DOHH2 (cell line): ENCODE data around the gene TNS1.

Source experiments
- EZH2phosphoT487 ChIP-seq: fragments of 200-600 bp; sonication (generic); IDR thresholded peaks from 2 replicates; pipeline ENCODE4 v1.6.1; 2017; ENCODE audit warnings: borderline replicate concordance, mild to moderate bottlenecking, antibody characterized with exemption, low read length, moderate library complexity, mixed read lengths
- TF ChIP-seq, protein P1 (sequence below): fragments of 200-600 bp; sonication (generic); IDR thresholded peaks from one replicate; pipeline ENCODE4 v1.5.1; 2014; ENCODE audit warnings: antibody characterized with exemption, mild to moderate bottlenecking, low read depth, low read length; ENCODE audit not compliant: poor library complexity, severe bottlenecking

DNA sequence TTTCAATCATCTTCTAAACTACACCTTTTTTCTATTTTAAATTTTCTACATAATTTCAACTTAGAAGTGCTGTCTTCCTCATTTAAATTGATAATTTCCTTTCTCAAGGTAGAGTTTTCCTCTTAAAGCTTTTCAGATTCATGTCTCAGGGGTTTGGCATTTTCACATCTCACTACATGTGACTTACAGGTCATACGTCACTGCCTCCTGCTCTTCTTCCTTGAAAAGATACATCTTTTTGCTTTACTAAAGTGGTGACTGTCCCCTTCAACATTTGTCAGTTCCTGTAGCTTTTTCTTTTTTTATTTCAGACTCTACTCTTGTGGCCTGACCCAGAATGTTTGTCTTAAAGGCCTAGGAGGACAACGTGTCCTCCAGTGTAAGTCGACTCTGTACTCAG, 49.1 kb upstream of the TNS1 start:
- TF ChIP-seq, protein P1, sequence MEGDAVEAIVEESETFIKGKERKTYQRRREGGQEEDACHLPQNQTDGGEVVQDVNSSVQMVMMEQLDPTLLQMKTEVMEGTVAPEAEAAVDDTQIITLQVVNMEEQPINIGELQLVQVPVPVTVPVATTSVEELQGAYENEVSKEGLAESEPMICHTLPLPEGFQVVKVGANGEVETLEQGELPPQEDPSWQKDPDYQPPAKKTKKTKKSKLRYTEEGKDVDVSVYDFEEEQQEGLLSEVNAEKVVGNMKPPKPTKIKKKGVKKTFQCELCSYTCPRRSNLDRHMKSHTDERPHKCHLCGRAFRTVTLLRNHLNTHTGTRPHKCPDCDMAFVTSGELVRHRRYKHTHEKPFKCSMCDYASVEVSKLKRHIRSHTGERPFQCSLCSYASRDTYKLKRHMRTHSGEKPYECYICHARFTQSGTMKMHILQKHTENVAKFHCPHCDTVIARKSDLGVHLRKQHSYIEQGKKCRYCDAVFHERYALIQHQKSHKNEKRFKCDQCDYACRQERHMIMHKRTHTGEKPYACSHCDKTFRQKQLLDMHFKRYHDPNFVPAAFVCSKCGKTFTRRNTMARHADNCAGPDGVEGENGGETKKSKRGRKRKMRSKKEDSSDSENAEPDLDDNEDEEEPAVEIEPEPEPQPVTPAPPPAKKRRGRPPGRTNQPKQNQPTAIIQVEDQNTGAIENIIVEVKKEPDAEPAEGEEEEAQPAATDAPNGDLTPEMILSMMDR = no peak
- TF ChIP-seq EZH2phosphoT487 = no peak
